GM12891 (cell line): Measurements from ENCODE around the gene ZNF146.

Source experiments
- PAX5 ChIP-seq: IDR thresholded peaks from 2 replicates; pipeline ENCODE4 v1.6.1; 2011; ENCODE audit warnings: low read length, moderate library complexity, mild to moderate bottlenecking; ENCODE audit not compliant: insufficient read depth, severe bottlenecking
- POLR2A ChIP-seq: IDR thresholded peaks from 2 replicates; pipeline ENCODE4 v1.6.1; 2011; ENCODE audit warnings: low read depth, low read length, control low read depth
- POLR2AphosphoS5 ChIP-seq: IDR thresholded peaks from 2 replicates; pipeline ENCODE4 v1.6.1; 2011; ENCODE audit warnings: low read depth, low read length, control low read depth
- POU2F2 ChIP-seq: IDR thresholded peaks from 2 replicates; pipeline ENCODE4 v1.6.1; 2011; ENCODE audit warnings: low read depth, mild to moderate bottlenecking, control low read depth, low read length, moderate library complexity
- SPI1 ChIP-seq: IDR thresholded peaks from 2 replicates; pipeline ENCODE4 v1.6.1; 2011; ENCODE audit warnings: low read depth, low read length, control low read depth
- TAF1 ChIP-seq: IDR thresholded peaks from 2 replicates; pipeline ENCODE4 v1.6.1; 2011; ENCODE audit warnings: low read depth, low read length, control low read depth

DNA sequence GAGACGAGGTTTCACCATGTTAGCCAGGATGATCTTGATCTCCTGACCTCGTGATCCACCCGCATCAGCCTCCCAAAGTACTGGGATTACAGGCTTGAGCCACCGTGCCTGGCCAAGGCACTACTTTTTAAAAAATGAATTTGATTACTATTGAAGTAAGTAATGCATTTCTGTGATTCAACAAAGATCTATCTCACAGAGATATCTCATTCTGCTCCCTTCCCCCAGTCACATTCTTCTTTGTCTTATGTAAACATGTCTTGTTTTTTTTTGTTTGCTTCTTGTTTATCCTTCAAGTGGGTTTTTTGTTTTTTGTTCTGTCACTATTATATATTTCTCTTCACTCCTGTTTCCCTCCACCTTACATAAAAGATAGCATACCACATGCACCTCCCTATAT, 6.6 kb downstream of the ZNF146 start:
- no peak for TF ChIP-seq POLR2A
- TF ChIP-seq POU2F2: no peak
- TF ChIP-seq POLR2AphosphoS5: no peak
- no peak for TF ChIP-seq SPI1
- TF ChIP-seq TAF1: no peak
- no peak for TF ChIP-seq PAX5
